GM21619 (cell line): ENCODE results near the gene RREB1.

Experiments used
- ATAC-seq: cut with Tn5 transposase; IDR thresholded peaks from one replicate; pipeline ENCODE4 v1.9.1; 2021; ENCODE audit not compliant: unreplicated experiment

The RREB1 gene

DNA sequence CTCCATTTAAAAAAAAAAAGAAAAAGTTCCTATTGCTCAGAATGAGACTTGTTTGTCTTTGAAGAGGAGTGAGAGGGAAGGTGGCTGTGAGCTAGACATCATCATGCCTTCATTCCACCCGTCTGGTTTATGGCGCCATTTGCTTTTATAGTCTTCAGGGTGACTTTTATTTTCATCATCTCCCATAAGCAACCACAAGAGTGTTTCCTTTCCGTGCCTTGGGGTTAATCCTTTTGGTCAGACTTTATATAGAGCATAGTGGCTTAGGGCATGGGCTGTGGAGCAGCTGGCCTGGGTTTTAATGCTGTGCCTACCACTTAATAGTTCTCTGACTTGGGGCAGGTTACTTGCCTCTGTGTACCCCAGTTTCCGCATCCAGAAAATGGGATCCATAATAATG, 77.8 kb downstream of the RREB1 start:
- no peak for ATAC-seq

- peak; percentile 94 for ATAC-seq
These were observed 80.7 kb downstream of the RREB1 start for GRCh38 chr6:7188492-7188891.

GRCh38 chr6:7189101-7189758, 81.5 kb downstream of the RREB1 start:
- ATAC-seq = no peak

GRCh38 chr6:7190791-7191190, 83.0 kb downstream of the RREB1 start:
- no peak for ATAC-seq

GRCh38 chr6:7193122-7193521, 85.4 kb downstream of the RREB1 start:
- ATAC-seq = no peak

GRCh38 chr6:7194657-7195056, 86.9 kb downstream of the RREB1 start:
- ATAC-seq = no peak

GRCh38 chr6:7195339-7196018, 87.7 kb downstream of the RREB1 start:
- ATAC-seq = no peak

GRCh38 chr6:7196019-7196402, 88.2 kb downstream of the RREB1 start:
- ATAC-seq = no peak

- ATAC-seq = no peak
These were observed 89.0 kb downstream of the RREB1 start for GRCh38 chr6:7196685-7197283.

GRCh38 chr6:7197747-7198146, 90.0 kb downstream of the RREB1 start:
- ATAC-seq = no peak

DNA sequence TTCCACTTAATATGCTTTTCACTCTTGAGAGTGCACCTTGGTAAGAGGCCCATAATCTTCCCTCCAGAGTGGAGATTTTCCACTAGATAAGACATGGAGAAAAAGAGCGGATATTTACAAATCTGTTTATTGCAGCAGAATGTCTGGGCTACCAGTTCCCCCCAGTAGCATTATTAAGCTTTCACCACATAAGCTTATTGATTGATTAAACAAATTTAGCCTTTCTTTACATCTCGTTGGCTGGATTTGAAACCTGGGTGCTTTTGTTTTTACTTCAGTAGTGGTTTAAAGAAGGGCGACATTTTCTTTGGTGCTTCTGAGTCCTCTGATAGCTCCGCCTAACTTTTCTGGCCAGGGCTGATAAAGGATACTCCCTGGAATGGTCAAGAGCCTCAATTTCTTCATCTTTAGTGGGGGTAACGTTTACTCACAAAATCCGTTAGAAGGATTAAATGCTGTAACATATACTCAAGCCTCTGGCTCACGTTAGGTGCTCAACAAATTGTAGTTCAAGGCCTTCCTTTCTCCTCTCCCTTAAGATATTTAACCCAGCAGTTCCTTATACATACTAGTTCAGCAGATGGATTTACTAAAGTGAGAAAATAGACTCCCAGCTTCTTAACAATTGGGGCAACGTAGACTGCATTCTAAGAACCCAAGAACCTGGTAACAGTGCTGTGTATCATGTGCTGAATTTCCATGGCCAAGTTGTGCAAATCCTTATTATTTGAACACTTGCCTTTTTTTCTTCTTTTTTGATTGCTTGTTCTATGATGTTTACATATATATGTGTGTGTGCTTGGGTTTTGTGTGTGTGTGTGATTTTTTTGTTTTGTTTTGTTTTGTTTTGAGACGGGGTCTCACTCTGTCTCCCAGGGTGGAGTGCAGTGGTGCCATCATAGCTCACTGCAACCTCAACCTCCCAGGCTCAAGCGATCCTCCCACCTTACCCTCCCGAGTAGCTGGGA, 91.4 kb downstream of the RREB1 start:
- ATAC-seq = no peak

- no peak for ATAC-seq
These were observed 93.1 kb downstream of the RREB1 start for GRCh38 chr6:7200598-7201443.

- ATAC-seq = no peak
These were observed 93.6 kb downstream of the RREB1 start for GRCh38 chr6:7201444-7201731.

- ATAC-seq = peak; percentile 92
These were observed 94.2 kb downstream of the RREB1 start for GRCh38 chr6:7201732-7202541.

GRCh38 chr6:7202950-7203349, 95.2 kb downstream of the RREB1 start:
- ATAC-seq = no peak

DNA sequence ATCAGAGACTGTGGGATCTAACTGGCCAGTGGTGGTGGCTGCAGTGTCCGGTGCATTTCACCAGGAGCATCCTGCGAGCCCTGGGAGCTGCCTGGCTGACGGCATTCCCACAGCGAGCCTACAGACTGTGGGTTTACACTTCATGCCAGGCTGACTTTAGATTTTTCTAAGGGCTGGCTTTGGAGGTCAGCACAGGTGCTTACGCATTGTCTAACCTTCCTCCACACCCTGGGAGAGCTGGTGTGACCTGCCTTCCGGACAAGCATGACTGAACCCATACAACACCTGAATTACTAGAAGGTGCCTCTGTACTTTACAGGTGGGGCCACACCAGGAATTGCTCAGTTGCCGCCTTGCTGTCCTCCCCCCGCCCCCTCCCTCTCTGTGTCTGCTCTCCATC, 96.2 kb downstream of the RREB1 start:
- no peak for ATAC-seq

GRCh38 chr6:7204726-7205125, 97.0 kb downstream of the RREB1 start:
- no peak for ATAC-seq

DNA sequence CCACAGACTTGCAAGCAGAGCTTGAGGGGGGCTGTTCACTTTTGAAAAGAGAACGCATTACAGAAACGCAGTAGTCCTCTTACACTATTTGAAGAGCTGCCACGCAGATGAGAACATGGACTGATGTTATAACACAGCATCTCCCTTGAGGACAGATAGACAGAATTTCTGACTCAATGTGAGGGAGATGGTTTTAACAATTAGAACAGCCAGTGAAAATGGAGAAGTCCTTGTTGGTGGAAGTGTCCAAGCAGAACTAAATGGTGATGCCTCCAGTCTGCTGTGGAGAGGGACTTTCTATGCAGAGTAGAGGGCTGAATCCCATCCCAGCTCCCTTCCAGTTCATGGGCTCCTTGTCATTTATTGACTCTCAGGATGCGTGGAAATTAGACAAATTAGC, 100.0 kb downstream of the RREB1 start:
- no peak for ATAC-seq

DNA sequence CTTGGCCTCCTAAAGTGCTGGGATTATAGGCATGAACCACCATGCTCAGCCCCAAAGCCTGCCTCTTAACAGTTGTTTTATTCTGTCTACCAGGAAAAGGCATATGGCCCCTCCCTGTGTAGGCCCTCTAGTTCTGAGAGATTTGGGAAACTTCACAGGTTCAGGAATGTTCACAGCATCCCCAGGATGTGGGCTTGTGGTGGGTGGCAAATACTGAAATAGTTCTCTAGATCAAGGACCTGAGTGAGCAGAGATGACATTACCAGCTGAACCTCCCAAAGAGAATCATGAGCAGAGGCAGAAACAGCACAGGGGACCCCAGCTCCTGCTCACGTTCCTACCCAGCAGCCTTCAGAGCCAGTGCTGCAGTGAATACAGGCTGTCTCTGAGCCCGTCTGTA, 105.7 kb downstream of the RREB1 start:
- ATAC-seq = no peak

GRCh38 chr6:7214468-7214867, 106.7 kb downstream of the RREB1 start:
- no peak for ATAC-seq
